Naive thymus-derived CD8-positive, alpha-beta T cell (primary cell): ENCODE measurements around the gene WDR64. TPM values are rescaled to one million over a fixed set of nuclear protein-coding genes. Genes with fewer than 3 reads are reported as not detected.
"Not testable (repeated sequence)": the region's sequence is repeated elsewhere in the genome, so short reads cannot be mapped to it uniquely, and the experiment has no call there.

Experiments used
- ATAC-seq, 2 donors: fragments of 150-1000 bp; cut with Tn5 transposase in 1 of 2; sonication (Bioruptor Pico), chemical (Tn5 transposase) in 1 of 2; 1 replicate in 1 of 2; 2 replicates in 1 of 2; pipeline ENCODE4 v1.10.0; 2021; ENCODE audit warnings: mild to moderate bottlenecking in 2 of 2, moderate library complexity in 2 of 2
- POLR2A ChIA-PET: fragments of 350-600 bp; sonication (Branson Sonifier 250); formaldehyde crosslinking; loops from one replicate; lab custom pipeline; 2021; ENCODE audit warnings: antibody characterized with exemption; lab: Charles Lee
- DNase-seq, 10 donors: peaks; one replicate each; pipeline versions ENCODE4 v3.0.0 to v3.0.0-alpha.2; 2020 to 2022
- H3K27ac Mint-ChIP-seq, 10 donors: one replicate each; pipeline ENCODE4 v1.8.0; 2020 to 2022; ENCODE audit warnings: mild to moderate bottlenecking in 10 of 10, mixed read lengths in 10 of 10, moderate library complexity in 4 of 10, inconsistent platforms in 1 of 10
- H3K27me3 Mint-ChIP-seq, 5 donors: one replicate each; pipeline ENCODE4 v1.8.0; 2021 to 2022; ENCODE audit warnings: mixed read lengths in 5 of 5
- H3K36me3 Mint-ChIP-seq, 3 donors: one replicate each; pipeline ENCODE4 v1.8.0; 2020 to 2022; ENCODE audit warnings: mixed read lengths in 3 of 3, mild to moderate bottlenecking in 2 of 3, inconsistent platforms in 1 of 3
- H3K4me1 Mint-ChIP-seq, 4 donors: one replicate each; pipeline ENCODE4 v1.8.0; 2021 to 2022; ENCODE audit warnings: mixed read lengths in 4 of 4
- H3K4me3 Mint-ChIP-seq, 10 donors: one replicate each; pipeline ENCODE4 v1.8.0; 2020 to 2022; ENCODE audit warnings: mild to moderate bottlenecking in 10 of 10, mixed read lengths in 10 of 10, moderate library complexity in 6 of 10, inconsistent platforms in 1 of 10
- H3K9me3 Mint-ChIP-seq, 9 donors: one replicate each; pipeline ENCODE4 v1.8.0; 2020 to 2022; ENCODE audit warnings: mixed read lengths in 9 of 9, mild to moderate bottlenecking in 3 of 9, inconsistent platforms in 1 of 9, moderate library complexity in 1 of 9
- polyA plus RNA-seq, 3 donors: library from polyadenylated mRNA; unstranded; fragments of 300-500 nt; fragmentation: Illumina TruSeq; gene quantifications; one replicate each; pipeline ENCODE4 v1.2.3, GENCODE V29; 2021
- total RNA-seq, 8 experiments: library from RNA in 2 of 8; stranded (reverse) in 2 of 8; gene quantifications; one replicate each; pipeline ENCODE4 v1.2.3 and lab custom pipeline; 2021 to 2026

The WDR64 gene
- total and polyA plus RNA-seq, 5 experiments from 2014 or later, result 0.28 to 0.69 (median 0.49) TPM; not detected in 2

GRCh38 chr1:241644259-241644658 lies 7.8 kb upstream of the WDR64 start:
- Mint-ChIP-seq H3K9me3 (peaks cover 0 to 18% (median 3%) of the 10 kb centered on the region in 9 donors), H3K27me3 (no peaks in the 10 kb centered on the region), H3K4me1 (peaks cover 4 to 12% (median 11%) of the 10 kb centered on the region in 4 donors), H3K4me3 (no peak overlapping the region), H3K27ac (no peak overlapping the region), H3K36me3 (peaks cover 0 to 3% (median 0%) of the 10 kb centered on the region in 3 donors)
- no peak for DNase-seq
- POLR2A ChIA-PET, result no interaction called here
- ATAC-seq, result no peak

- Mint-ChIP-seq H3K27me3 (peaks cover 0 to 2% (median 0%) of the 10 kb centered on the region in 5 donors), H3K27ac (no peak overlapping the region), H3K4me3 (no peak overlapping the region), H3K36me3 (peaks cover 0 to 7% (median 0%) of the 10 kb centered on the region in 3 donors), H3K9me3 (peaks cover 2 to 27% (median 4%) of the 10 kb centered on the region in 9 donors), H3K4me1 (peaks cover 4 to 10% (median 9%) of the 10 kb centered on the region in 4 donors)
- POLR2A ChIA-PET, result interaction anchor here (0.6 kb wide), 1 partner anchor 29 kb away, joined by 6 read pairs; no protein-coding TSS in a partner anchor
- DNase-seq (no peak), ATAC-seq (no peak)
Observed at GRCh38 chr1:241645199-241645598, 6.9 kb upstream of the WDR64 start.

- POLR2A ChIA-PET, result no interaction called here
- peaks cover 2 to 27% (median 4%) of the 10 kb centered on the region in 9 donors for H3K9me3 Mint-ChIP-seq
Observed at GRCh38 chr1:241646201-241646600, 5.9 kb upstream of the WDR64 start.

GRCh38 chr1:241647658-241648057 lies 4.4 kb upstream of the WDR64 start:
- H3K36me3 Mint-ChIP-seq, result peaks cover 0 to 7% (median 0%) of the 10 kb centered on the region in 3 donors
- POLR2A ChIA-PET, result interaction anchor here (0.5 kb wide), 1 partner anchor 101 kb away, joined by 3 read pairs; no protein-coding TSS in a partner anchor
- peaks cover 0 to 20% (median 2%) of the 10 kb centered on the region in 9 donors for H3K9me3 Mint-ChIP-seq
- no peak overlapping the region for H3K4me3 Mint-ChIP-seq
- peaks cover 0 to 2% (median 0%) of the 10 kb centered on the region in 5 donors for H3K27me3 Mint-ChIP-seq
- DNase-seq (no peak), ATAC-seq (no peak)
- no peak overlapping the region for H3K27ac Mint-ChIP-seq
- H3K4me1 Mint-ChIP-seq, result peaks cover 0 to 2% (median under 1%) of the 10 kb centered on the region in 4 donors

More at GRCh38 chr1:241646201-241646600, 5.9 kb upstream of the WDR64 start:
- DNase-seq, result no peak
- Mint-ChIP-seq H3K4me1 (peaks cover under 1 to 3% (median 2%) of the 10 kb centered on the region in 4 donors), H3K27me3 (peaks cover 0 to 2% (median 0%) of the 10 kb centered on the region in 5 donors), H3K4me3 (no peak overlapping the region), H3K27ac (peak overlapping the region in 2 of 10 donors; percentile 10 to 23), H3K36me3 (peaks cover 0 to 7% (median 0%) of the 10 kb centered on the region in 3 donors)
- ATAC-seq, result no peak

- no peak overlapping the region for H3K27ac Mint-ChIP-seq
- POLR2A ChIA-PET, result interaction anchor here (1.1 kb wide), 1 partner anchor 8 kb away, joined by 4 read pairs; the partner anchor contains the start of genes CHML and OPN3
- no peak for DNase-seq
- peaks cover 0 to 7% (median 0%) of the 10 kb centered on the region in 3 donors for H3K36me3 Mint-ChIP-seq
- H3K9me3 Mint-ChIP-seq, result peaks cover 0 to 15% (median 0%) of the 10 kb centered on the region in 9 donors
- ATAC-seq, result no peak
- H3K27me3 Mint-ChIP-seq, result peaks cover 0 to 2% (median 0%) of the 10 kb centered on the region in 5 donors
- H3K4me1 Mint-ChIP-seq, result peaks cover 0 to 2% (median under 1%) of the 10 kb centered on the region in 4 donors
- H3K4me3 Mint-ChIP-seq, result no peak overlapping the region
Observed at GRCh38 chr1:241648159-241648558, 3.9 kb upstream of the WDR64 start.

GRCh38 chr1:241654019-241654418 lies 1.9 kb downstream of the WDR64 start:
- Mint-ChIP-seq H3K36me3 (peaks cover 0 to 4% (median 0%) of the 10 kb centered on the region in 3 donors), H3K27me3 (peaks cover 0 to 6% (median 0%) of the 10 kb centered on the region in 5 donors), H3K9me3 (peaks cover 0 to 10% (median 0%) of the 10 kb centered on the region in 9 donors), H3K4me3 (no peak overlapping the region), H3K4me1 (peaks cover 0 to 4% (median 0%) of the 10 kb centered on the region in 4 donors), H3K27ac (no peak overlapping the region)
- POLR2A ChIA-PET, result no interaction called here
- ATAC-seq (no peak), DNase-seq (no peak)

GRCh38 chr1:241654641-241655040 lies 2.6 kb downstream of the WDR64 start:
- Mint-ChIP-seq H3K9me3 (peaks cover 0 to 5% (median 0%) of the 10 kb centered on the region in 9 donors), H3K4me3 (no peak overlapping the region), H3K27me3 (peaks cover 0 to 5% (median 0%) of the 10 kb centered on the region in 5 donors), H3K36me3 (peaks cover 0 to 1% (median 0%) of the 10 kb centered on the region in 3 donors), H3K27ac (no peak overlapping the region), H3K4me1 (peaks cover 0 to 4% (median 0%) of the 10 kb centered on the region in 4 donors)
- POLR2A ChIA-PET, result no interaction called here
- ATAC-seq (no peak), DNase-seq (no peak)

GRCh38 chr1:241658081-241658793 lies 6.2 kb downstream of the WDR64 start:
- POLR2A ChIA-PET, result no interaction called here
- Mint-ChIP-seq H3K4me1 (peaks cover 0 to 4% (median 0%) of the 10 kb centered on the region in 4 donors), H3K36me3 (no peaks in the 10 kb centered on the region), H3K27me3 (peaks cover 0 to 5% (median 0%) of the 10 kb centered on the region in 5 donors), H3K9me3 (peaks cover 0 to 4% (median 0%) of the 10 kb centered on the region in 9 donors), H3K27ac (no peak overlapping the region), H3K4me3 (no peak overlapping the region)
- DNase-seq (no peak), ATAC-seq (no peak)

GRCh38 chr1:241659016-241659415 lies 6.9 kb downstream of the WDR64 start:
- H3K4me1 Mint-ChIP-seq, H3K4me3 Mint-ChIP-seq, H3K27me3 Mint-ChIP-seq, DNase-seq, H3K36me3 Mint-ChIP-seq, H3K9me3 Mint-ChIP-seq, ATAC-seq, POLR2A ChIA-PET: not testable (repeated sequence)
- H3K27ac Mint-ChIP-seq, result peak overlapping the region in 1 of 10 donors; percentile 21

- ATAC-seq (no peak), DNase-seq (no peak)
- POLR2A ChIA-PET, result no interaction called here
- Mint-ChIP-seq H3K4me1 (peaks cover 0 to 1% (median under 1%) of the 10 kb centered on the region in 4 donors), H3K27me3 (peaks cover 0 to 3% (median 0%) of the 10 kb centered on the region in 5 donors), H3K9me3 (peaks cover 0 to 4% (median 0%) of the 10 kb centered on the region in 9 donors), H3K4me3 (no peak overlapping the region), H3K27ac (no peak overlapping the region), H3K36me3 (no peaks in the 10 kb centered on the region)
Observed at GRCh38 chr1:241660424-241660972, 8.4 kb downstream of the WDR64 start.

- H3K4me3 Mint-ChIP-seq, result no peak overlapping the region
- H3K27me3 Mint-ChIP-seq, result peaks cover 0 to 4% (median 0%) of the 10 kb centered on the region in 5 donors
- no peak for ATAC-seq
Observed at GRCh38 chr1:241666419-241666818, 14.3 kb downstream of the WDR64 start.

GRCh38 chr1:241672301-241672700 lies 20.2 kb downstream of the WDR64 start:
- POLR2A ChIA-PET, result no interaction called here
- Mint-ChIP-seq H3K9me3 (peaks cover 0 to 3% (median 0%) of the 10 kb centered on the region in 9 donors), H3K4me1 (peaks cover 2 to 10% (median 7%) of the 10 kb centered on the region in 4 donors), H3K4me3 (no peak overlapping the region), H3K36me3 (no peaks in the 10 kb centered on the region), H3K27ac (peak overlapping the region in 3 of 10 donors; percentile 26 to 68 (median 64)), H3K27me3 (peaks cover 0 to 4% (median 0%) of the 10 kb centered on the region in 5 donors)
- no peak for DNase-seq
- no peak for ATAC-seq

More at GRCh38 chr1:241666419-241666818, 14.3 kb downstream of the WDR64 start:
- Mint-ChIP-seq H3K27ac (no peak overlapping the region), H3K9me3 (no peaks in the 10 kb centered on the region), H3K4me1 (peaks cover 0 to 1% (median 0%) of the 10 kb centered on the region in 4 donors), H3K36me3 (no peaks in the 10 kb centered on the region)
- DNase-seq, result no peak
- POLR2A ChIA-PET, result no interaction called here
